ENCODE data around the gene DPF3.

Gene DPF3

GRCh38 chr14:72788972-72789728 is 104.8 kb downstream of the DPF3 start:
- H3K4me2 ChIP-seq (ENCODE audit: low read length): no peak overlapping the region
- no peaks in the 10 kb centered on the region for H3K79me2 ChIP-seq (ENCODE audit: control insufficient read depth, insufficient read depth, low read length)
- H2AK5ac ChIP-seq (ENCODE audit: low read length): no peak overlapping the region
- no peak overlapping the region for H3K4ac ChIP-seq (ENCODE audit: low read depth, low read length)
- no peak overlapping the region for H3K56ac ChIP-seq (ENCODE audit: low read length)
- H3K4me3 ChIP-seq (ENCODE audit: low read length): no peak overlapping the region
- no peaks in the 10 kb centered on the region for H3K4me1 ChIP-seq (ENCODE audit: control insufficient read depth, low read depth, low read length)
- H2BK120ac ChIP-seq (ENCODE audit: low read depth, low read length): no peak overlapping the region
- H3K18ac ChIP-seq (ENCODE audit: low read length): no peak overlapping the region
- no peak overlapping the region for H3K9ac ChIP-seq (ENCODE audit: low read length)
- H2BK5ac ChIP-seq (ENCODE audit: low read length): no peak overlapping the region
- no peaks in the 10 kb centered on the region for H3K36me3 ChIP-seq (ENCODE audit: control insufficient read depth, insufficient read depth, low read length)
- H3K27ac ChIP-seq (ENCODE audit: low read depth, low read length): no peak overlapping the region
- no peak overlapping the region for H3K23ac ChIP-seq (ENCODE audit: low read length)
- peak; percentile 54 for DNase-seq
- no peak overlapping the region for H4K8ac ChIP-seq (ENCODE audit: low read depth, low read length)
- no peak overlapping the region for H4K5ac ChIP-seq (ENCODE audit: low read length)
- H2BK15ac ChIP-seq (replicated peaks; ENCODE audit: low read depth): no peak overlapping the region
- WGBS (ENCODE audit: extremely low coverage, insufficient coverage, low lambda C conversion rate): no CpG with 5 or more reads among the region's 13 CpGs
- no peaks in the 10 kb centered on the region for H3K27me3 ChIP-seq (ENCODE audit: insufficient read depth, low read length, poor library complexity)
- H3K79me1 ChIP-seq (ENCODE audit: low read length): no peaks in the 10 kb centered on the region

GRCh38 chr14:72788255-72788654 is 105.6 kb downstream of the DPF3 start:
- no peak overlapping the region for H3K27ac ChIP-seq (ENCODE audit: low read depth, low read length)
- WGBS (ENCODE audit: extremely low coverage, insufficient coverage, low lambda C conversion rate): no CpG with 5 or more reads among the region's 6 CpGs
- no peak overlapping the region for H3K4ac ChIP-seq (ENCODE audit: low read depth, low read length)
- H3K79me2 ChIP-seq (ENCODE audit: control insufficient read depth, insufficient read depth, low read length): no peaks in the 10 kb centered on the region
- H2BK120ac ChIP-seq (ENCODE audit: low read depth, low read length): no peak overlapping the region
- H4K5ac ChIP-seq (ENCODE audit: low read length): no peak overlapping the region
- no peak overlapping the region for H3K56ac ChIP-seq (ENCODE audit: low read length)
- no peaks in the 10 kb centered on the region for H3K79me1 ChIP-seq (ENCODE audit: low read length)
- no peak overlapping the region for H2BK15ac ChIP-seq (replicated peaks; ENCODE audit: low read depth)
- H3K23ac ChIP-seq (ENCODE audit: low read length): no peak overlapping the region
- no peak overlapping the region for H2AK5ac ChIP-seq (ENCODE audit: low read length)
- no peak for DNase-seq
- no peak overlapping the region for H3K4me3 ChIP-seq (ENCODE audit: low read length)
- no peak overlapping the region for H3K9ac ChIP-seq (ENCODE audit: low read length)
- H3K27me3 ChIP-seq (ENCODE audit: insufficient read depth, low read length, poor library complexity): no peaks in the 10 kb centered on the region
- H3K4me2 ChIP-seq (ENCODE audit: low read length): no peak overlapping the region
- H3K18ac ChIP-seq (ENCODE audit: low read length): no peak overlapping the region
- H3K4me1 ChIP-seq (ENCODE audit: control insufficient read depth, low read depth, low read length): no peaks in the 10 kb centered on the region
- H2BK5ac ChIP-seq (ENCODE audit: low read length): no peak overlapping the region
- H3K36me3 ChIP-seq (ENCODE audit: control insufficient read depth, insufficient read depth, low read length): no peaks in the 10 kb centered on the region
- no peak overlapping the region for H4K8ac ChIP-seq (ENCODE audit: low read depth, low read length)

GRCh38 chr14:72787841-72788240 is 106.1 kb downstream of the DPF3 start:
- Histone ChIP-seq H3K9ac (ENCODE audit: low read length) (no peak overlapping the region), H3K4me2 (ENCODE audit: low read length) (no peak overlapping the region), H3K56ac (ENCODE audit: low read length) (no peak overlapping the region), H2AK5ac (ENCODE audit: low read length) (no peak overlapping the region), H2BK120ac (ENCODE audit: low read depth, low read length) (no peak overlapping the region), H2BK15ac (replicated peaks; ENCODE audit: low read depth) (no peak overlapping the region), H3K23ac (ENCODE audit: low read length) (no peak overlapping the region), H3K79me2 (ENCODE audit: control insufficient read depth, insufficient read depth, low read length) (no peaks in the 10 kb centered on the region), H4K5ac (ENCODE audit: low read length) (no peak overlapping the region), H3K4me1 (ENCODE audit: control insufficient read depth, low read depth, low read length) (no peaks in the 10 kb centered on the region), H3K36me3 (ENCODE audit: control insufficient read depth, insufficient read depth, low read length) (no peaks in the 10 kb centered on the region), H2BK5ac (ENCODE audit: low read length) (no peak overlapping the region), H3K27ac (ENCODE audit: low read depth, low read length) (no peak overlapping the region), H4K8ac (ENCODE audit: low read depth, low read length) (no peak overlapping the region), H3K27me3 (ENCODE audit: insufficient read depth, low read length, poor library complexity) (no peaks in the 10 kb centered on the region), H3K18ac (ENCODE audit: low read length) (no peak overlapping the region), H3K79me1 (ENCODE audit: low read length) (no peaks in the 10 kb centered on the region), H3K4me3 (ENCODE audit: low read length) (no peak overlapping the region), H3K4ac (ENCODE audit: low read depth, low read length) (no peak overlapping the region)
- no CpG with 5 or more reads among the region's 6 CpGs for WGBS (ENCODE audit: extremely low coverage, insufficient coverage, low lambda C conversion rate)
- DNase-seq: no peak

- Histone ChIP-seq H3K4me3 (ENCODE audit: low read length) (no peak overlapping the region), H4K5ac (ENCODE audit: low read length) (no peak overlapping the region), H3K27me3 (ENCODE audit: insufficient read depth, low read length, poor library complexity) (no peaks in the 10 kb centered on the region), H3K79me1 (ENCODE audit: low read length) (no peaks in the 10 kb centered on the region), H3K36me3 (ENCODE audit: control insufficient read depth, insufficient read depth, low read length) (no peaks in the 10 kb centered on the region), H2AK5ac (ENCODE audit: low read length) (no peak overlapping the region), H3K56ac (ENCODE audit: low read length) (no peak overlapping the region), H3K4me2 (ENCODE audit: low read length) (no peak overlapping the region), H3K4ac (ENCODE audit: low read depth, low read length) (no peak overlapping the region), H2BK5ac (ENCODE audit: low read length) (no peak overlapping the region), H3K79me2 (ENCODE audit: control insufficient read depth, insufficient read depth, low read length) (no peaks in the 10 kb centered on the region), H3K18ac (ENCODE audit: low read length) (no peak overlapping the region), H3K27ac (ENCODE audit: low read depth, low read length) (no peak overlapping the region), H4K8ac (ENCODE audit: low read depth, low read length) (no peak overlapping the region), H3K23ac (ENCODE audit: low read length) (no peak overlapping the region), H2BK15ac (replicated peaks; ENCODE audit: low read depth) (no peak overlapping the region), H2BK120ac (ENCODE audit: low read depth, low read length) (no peak overlapping the region), H3K9ac (ENCODE audit: low read length) (no peak overlapping the region), H3K4me1 (ENCODE audit: control insufficient read depth, low read depth, low read length) (no peaks in the 10 kb centered on the region)
- DNase-seq: no peak
- WGBS (ENCODE audit: extremely low coverage, insufficient coverage, low lambda C conversion rate): no CpG with 5 or more reads among the region's 13 CpGs
Observed at GRCh38 chr14:72786378-72787350, 107.2 kb downstream of the DPF3 start.

GRCh38 chr14:72783741-72784140 is 110.2 kb downstream of the DPF3 start:
- Histone ChIP-seq H3K4me3 (ENCODE audit: low read length) (no peak overlapping the region), H3K79me1 (ENCODE audit: low read length) (no peaks in the 10 kb centered on the region), H2BK5ac (ENCODE audit: low read length) (no peak overlapping the region), H3K23ac (ENCODE audit: low read length) (no peak overlapping the region), H3K79me2 (ENCODE audit: control insufficient read depth, insufficient read depth, low read length) (no peaks in the 10 kb centered on the region), H2BK120ac (ENCODE audit: low read depth, low read length) (no peak overlapping the region), H3K9ac (ENCODE audit: low read length) (no peak overlapping the region), H2AK5ac (ENCODE audit: low read length) (no peak overlapping the region), H3K27ac (ENCODE audit: low read depth, low read length) (no peak overlapping the region), H3K4ac (ENCODE audit: low read depth, low read length) (no peak overlapping the region), H4K8ac (ENCODE audit: low read depth, low read length) (no peak overlapping the region), H3K36me3 (ENCODE audit: control insufficient read depth, insufficient read depth, low read length) (no peaks in the 10 kb centered on the region), H3K56ac (ENCODE audit: low read length) (no peak overlapping the region), H3K4me1 (ENCODE audit: control insufficient read depth, low read depth, low read length) (no peaks in the 10 kb centered on the region), H3K27me3 (ENCODE audit: insufficient read depth, low read length, poor library complexity) (no peaks in the 10 kb centered on the region), H4K5ac (ENCODE audit: low read length) (no peak overlapping the region), H3K18ac (ENCODE audit: low read length) (no peak overlapping the region), H3K4me2 (ENCODE audit: low read length) (no peak overlapping the region), H2BK15ac (replicated peaks; ENCODE audit: low read depth) (no peak overlapping the region)
- WGBS (ENCODE audit: extremely low coverage, insufficient coverage, low lambda C conversion rate): no CpG with 5 or more reads among the region's 7 CpGs
- no peak for DNase-seq
